IPS-NIHi7 (cell line): ENCODE measurements around the gene PLEKHJ1.

Experiments used
- DNase-seq: peaks from one replicate; pipeline ENCODE4 v3.0.0; 2012; ENCODE audit warnings: mixed read lengths; ENCODE audit errors: extremely low spot score

PLEKHJ1 gene

GRCh38 chr19:2269244-2270156, 33.4 kb upstream of the PLEKHJ1 start:
- DNase-seq, result peak; percentile 100

- no peak for DNase-seq
These were observed 32.7 kb upstream of the PLEKHJ1 start for GRCh38 chr19:2268861-2269243.

- DNase-seq, result no peak
These were observed 32.3 kb upstream of the PLEKHJ1 start for GRCh38 chr19:2268480-2268830.

DNA sequence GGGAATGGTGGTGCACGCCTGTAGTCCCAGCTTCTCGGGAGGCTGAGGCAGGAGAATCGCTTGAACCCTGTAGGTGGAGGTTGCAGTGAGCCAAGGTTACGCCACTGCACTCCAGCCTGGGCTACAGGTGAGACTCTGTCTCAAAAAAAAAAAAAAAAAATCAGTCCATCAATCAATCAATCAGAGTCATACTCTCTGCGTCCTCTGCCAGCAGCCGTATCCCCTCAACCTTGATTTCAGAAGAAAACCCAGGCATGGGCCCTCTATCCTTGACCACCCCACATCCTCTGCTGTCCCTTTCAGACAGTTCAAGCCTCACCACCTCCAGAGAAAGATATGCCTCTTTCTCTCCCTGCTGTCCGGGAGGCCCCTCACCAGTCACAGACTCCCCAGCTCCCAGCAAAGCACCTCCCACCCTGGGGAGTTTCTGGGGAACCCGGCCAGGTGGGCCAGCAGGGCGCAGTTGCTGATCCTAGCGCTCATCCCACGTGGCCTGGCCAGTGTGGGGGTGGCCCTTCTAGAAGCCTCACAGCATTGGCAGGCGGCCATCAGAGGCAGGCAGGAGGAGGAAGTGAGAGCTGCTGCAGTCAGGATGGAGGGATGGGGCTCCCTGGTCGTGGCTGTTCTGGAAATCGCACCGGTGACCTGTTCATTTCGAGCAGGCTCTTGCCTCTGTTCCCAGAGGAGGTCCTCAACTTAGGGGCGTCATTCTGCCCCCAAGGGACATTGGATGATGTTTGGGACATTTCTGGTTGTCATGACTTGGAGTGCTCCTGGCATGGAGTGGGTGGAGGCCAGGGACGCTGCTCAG, 30.3 kb upstream of the PLEKHJ1 start:
- no peak for DNase-seq

- DNase-seq, result peak; percentile 65
These were observed 25.5 kb upstream of the PLEKHJ1 start for GRCh38 chr19:2261438-2262172.

DNA sequence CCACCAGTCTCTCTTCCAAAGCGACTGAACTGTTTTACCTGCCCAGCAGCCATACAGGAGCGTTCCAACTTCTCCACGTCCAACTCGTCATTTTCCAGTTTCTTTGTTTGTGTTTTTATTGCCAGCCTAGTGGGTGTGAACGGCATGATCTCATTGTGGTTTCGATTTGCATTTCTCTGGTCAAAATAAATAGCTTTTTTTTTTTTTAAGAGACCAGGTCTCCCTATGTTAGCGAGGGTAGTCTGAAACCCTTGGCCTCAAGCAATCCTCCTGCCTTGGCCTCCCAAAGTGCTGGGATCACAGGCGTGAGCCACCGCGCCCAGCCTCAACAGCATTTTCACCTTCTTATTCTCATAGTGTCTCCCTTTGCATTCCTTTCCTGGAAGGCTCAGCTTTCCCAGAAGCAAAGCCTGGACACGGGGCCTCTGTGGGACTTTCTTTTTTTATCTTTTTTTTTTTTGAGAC, 24.2 kb upstream of the PLEKHJ1 start:
- DNase-seq, result no peak

DNA sequence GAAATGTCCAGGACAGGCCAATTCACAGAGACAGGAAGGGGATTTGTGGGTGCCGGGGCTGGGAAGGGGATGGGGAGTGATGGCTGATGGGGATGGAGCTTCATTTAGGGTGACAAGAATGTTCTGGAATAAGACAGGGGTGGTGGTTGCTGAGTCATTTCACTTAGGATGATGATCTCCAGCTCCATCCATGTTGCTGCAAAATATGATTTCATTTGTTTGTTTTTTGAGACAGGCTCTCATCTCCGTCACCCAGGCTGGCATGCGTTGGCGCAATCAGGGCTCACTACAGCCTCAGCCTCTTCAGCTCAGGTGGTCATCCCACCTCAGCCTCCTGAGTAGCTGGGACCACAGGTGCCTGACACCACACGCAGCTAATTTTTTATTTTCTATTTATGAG, 23.2 kb upstream of the PLEKHJ1 start:
- DNase-seq, result no peak

- DNase-seq, result no peak
These were observed 20.0 kb upstream of the PLEKHJ1 start, which contains the start of gene JSRP1 for GRCh38 chr19:2255982-2256685. Gene JSRP1, minus strand, starts transcription at chr19:2256417. Its CDS starts 1,103 bp downstream, at chr19:2255314.

GRCh38 chr19:2255112-2255845, 19.1 kb upstream of the PLEKHJ1 start:
- DNase-seq, result no peak

GRCh38 chr19:2254064-2254872, 18.1 kb upstream of the PLEKHJ1 start:
- DNase-seq, result peak; percentile 80

- no peak for DNase-seq
These were observed 17.3 kb upstream of the PLEKHJ1 start for GRCh38 chr19:2253106-2254063.

GRCh38 chr19:2252797-2253105, 16.6 kb upstream of the PLEKHJ1 start:
- no peak for DNase-seq

GRCh38 chr19:2252055-2252796, 16.1 kb upstream of the PLEKHJ1 start:
- DNase-seq, result no peak

GRCh38 chr19:2251106-2252054, 15.3 kb upstream of the PLEKHJ1 start:
- DNase-seq, result no peak

DNA sequence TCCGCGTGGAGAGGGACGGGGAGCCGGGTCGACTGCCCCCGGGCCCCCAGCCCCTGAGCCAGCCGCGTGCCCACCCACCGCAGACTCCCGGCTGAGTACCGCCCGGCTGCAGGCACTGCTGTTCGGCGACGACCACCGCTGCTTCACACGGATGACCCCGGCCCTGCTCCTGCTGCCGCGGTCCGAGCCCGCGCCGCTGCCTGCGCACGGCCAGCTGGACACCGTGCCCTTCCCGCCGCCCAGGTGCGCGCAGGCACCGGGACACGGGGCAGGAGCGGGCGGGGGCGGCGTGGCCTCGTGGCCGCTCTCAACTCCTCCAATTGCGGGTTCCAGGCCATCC, 14.6 kb upstream of the PLEKHJ1 start:
- DNase-seq, result no peak

DNA sequence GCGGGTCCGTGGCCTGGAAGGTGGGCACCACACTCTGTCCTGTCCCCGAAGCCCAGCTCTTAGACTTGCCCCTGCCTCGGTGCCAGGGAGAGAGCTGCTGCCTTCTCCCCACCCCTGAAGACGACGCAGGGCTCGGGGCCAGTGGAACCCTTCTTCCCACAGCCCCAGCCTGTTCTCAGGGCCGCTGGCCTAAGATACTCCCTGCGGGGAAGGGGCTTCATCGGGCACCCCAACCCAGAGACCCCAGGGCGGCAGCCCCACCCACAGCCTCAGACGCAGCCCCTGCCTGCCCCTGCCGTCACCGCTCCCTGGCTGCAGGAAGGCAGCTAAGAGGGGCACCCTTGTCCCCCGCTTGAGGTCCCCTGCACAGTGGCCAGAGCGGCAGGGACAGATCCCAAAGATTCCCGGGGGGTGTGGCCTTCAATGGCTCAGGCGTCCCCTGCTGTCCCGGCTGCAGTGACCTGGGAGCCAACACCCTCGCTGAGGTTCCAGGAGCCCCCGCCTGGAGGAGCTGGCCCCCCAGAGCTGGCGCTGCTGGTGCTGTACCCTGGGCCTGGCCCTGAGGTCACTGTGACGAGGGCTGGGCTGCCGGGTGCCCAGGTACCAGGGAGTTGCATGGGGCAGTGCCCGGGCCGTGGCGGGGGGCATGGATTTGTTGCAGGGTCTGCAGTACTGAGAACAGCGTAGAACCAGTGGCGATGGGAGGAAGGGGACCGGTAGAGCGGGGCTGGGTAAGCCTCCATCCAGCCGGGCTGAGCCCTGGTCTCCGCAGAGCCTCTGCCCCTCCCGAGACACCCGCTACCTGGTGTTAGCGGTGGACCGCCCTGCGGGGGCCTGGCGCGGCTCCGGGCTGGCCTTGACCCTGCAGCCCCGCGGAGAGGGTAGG, 14.0 kb upstream of the PLEKHJ1 start:
- DNase-seq, result no peak
